ENCODE measurements around the gene ACHE.

Gene ACHE

GRCh38 chr7:100896732-100897608 lies 1.3 kb upstream of the ACHE start:
- DNase-seq, result peak in 41 of 56 donors; percentile 16 to 79 (median 45)

- peak in 24 of 56 donors; percentile 16 to 60 (median 34) for DNase-seq
These were observed 456 bp upstream of the ACHE start for GRCh38 chr7:100895956-100896731.

- peak in 32 of 56 donors; percentile 7 to 79 (median 36) for DNase-seq
These were observed 608 bp downstream of the ACHE start for GRCh38 chr7:100894860-100895700.

GRCh38 chr7:100893910-100894721 lies 1.6 kb downstream of the ACHE start:
- DNase-seq, result no peak

- DNase-seq, result no peak
These were observed 2.3 kb downstream of the ACHE start for GRCh38 chr7:100893318-100893895.

GRCh38 chr7:100892364-100893317 lies 3.0 kb downstream of the ACHE start:
- no peak for DNase-seq

GRCh38 chr7:100891568-100892247 lies 4.0 kb downstream of the ACHE start:
- DNase-seq, result no peak

GRCh38 chr7:100890653-100891567 lies 4.8 kb downstream of the ACHE start:
- DNase-seq, result no peak

- DNase-seq, result peak in 4 of 56 donors; percentile 44 to 94 (median 76)
These were observed 6.5 kb downstream of the ACHE start, which contains the start of gene UFSP1 for GRCh38 chr7:100888988-100889750. Gene UFSP1 (minus strand): TSS chr7:100889715. CDS start chr7:100889271, 444 bp downstream.

- DNase-seq, result peak in 16 of 56 donors; percentile 14 to 66 (median 42)
These were observed 7.2 kb downstream of the ACHE start for GRCh38 chr7:100888291-100888987.

- no peak for DNase-seq
These were observed 8.0 kb downstream of the ACHE start for GRCh38 chr7:100887516-100888290.

GRCh38 chr7:100886936-100887515 lies 8.7 kb downstream of the ACHE start:
- DNase-seq, result peak in 1 of 56 donors; percentile 15

GRCh38 chr7:100886142-100886935 lies 9.3 kb downstream of the ACHE start:
- peak in 10 of 56 donors; percentile 22 to 60 (median 32) for DNase-seq

Measured in nucleus accumbens (tissue), 56 donors.